NCI-H146 treated with DMSO at 0.1 percent for 48 hours (cell line): ENCODE data around the gene CCNB3.
A peak's percentile ranks its signal among the peaks of the same experiment; 100 is the strongest.
"Not testable (repeated sequence)": the region's sequence is repeated elsewhere in the genome, so short reads cannot be mapped to it uniquely, and the experiment has no call there.

Experiments used
- DNase-seq: peaks from one replicate; lab custom pipeline; 2025; ENCODE audit not compliant: unreplicated experiment; lab: John Stamatoyannopoulos, UW

Gene CCNB3

DNA sequence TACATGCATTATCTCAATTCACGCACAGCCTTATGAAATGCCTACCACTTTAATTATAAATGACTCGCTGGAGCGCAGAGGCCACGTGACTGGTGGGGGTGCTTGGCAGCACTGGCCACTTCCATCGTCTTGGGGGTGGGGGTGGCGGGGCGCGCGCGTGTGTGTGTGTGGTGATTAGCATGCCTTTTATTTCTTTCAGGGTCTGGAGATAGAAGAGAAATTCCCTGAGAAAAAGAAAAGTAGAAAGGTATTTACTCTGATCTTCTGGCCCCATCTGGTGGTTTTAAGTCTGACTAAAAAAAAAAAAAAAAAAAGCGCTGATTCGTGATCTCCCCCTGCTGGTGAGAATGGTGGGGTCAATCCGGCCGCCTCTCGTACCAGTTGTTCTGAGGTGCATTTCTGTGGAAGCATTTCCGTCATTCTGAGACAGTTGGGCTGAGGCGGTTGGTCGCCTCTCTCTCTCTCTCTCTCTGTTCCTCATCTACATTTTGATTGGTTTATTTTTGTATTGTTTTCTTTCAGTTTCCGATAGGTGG lies at the start of gene CCNB3:
Gene CCNB3, plus strand, starts transcription at position 402 of the 536 bp plus-strand sequence. CDS start 80,399 bp downstream, outside the sequence.
- DNase-seq, result peak; percentile 19

DNA sequence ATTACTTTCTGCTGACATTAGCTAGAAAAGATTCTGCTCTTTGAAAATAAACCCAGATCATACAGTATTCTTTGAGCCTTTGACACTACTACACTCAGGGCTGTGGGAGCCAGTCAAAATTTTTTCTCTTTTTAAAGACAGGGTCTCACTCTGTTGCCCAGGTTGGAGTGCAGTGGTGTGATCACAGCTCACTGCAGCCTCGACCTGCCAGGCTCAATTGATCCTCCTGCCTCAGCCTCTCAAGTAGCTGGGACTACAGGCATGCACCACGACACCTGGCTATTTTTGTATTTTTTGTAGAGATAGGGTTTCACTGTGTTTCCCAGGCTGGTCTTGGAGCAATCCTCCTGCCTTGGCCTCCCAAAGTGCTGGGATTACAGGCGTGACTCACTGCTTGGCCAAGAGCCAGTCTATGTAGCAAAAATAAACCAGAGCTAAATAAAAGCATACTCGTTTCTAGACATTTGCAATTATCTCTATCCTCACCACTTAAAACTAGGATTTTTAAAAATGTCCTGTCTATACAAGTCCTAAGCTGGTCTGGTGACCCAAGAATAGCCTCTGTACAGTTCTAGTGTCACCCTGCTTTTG lies 46.9 kb upstream of the CCNB3 start:
- DNase-seq, result no peak

DNA sequence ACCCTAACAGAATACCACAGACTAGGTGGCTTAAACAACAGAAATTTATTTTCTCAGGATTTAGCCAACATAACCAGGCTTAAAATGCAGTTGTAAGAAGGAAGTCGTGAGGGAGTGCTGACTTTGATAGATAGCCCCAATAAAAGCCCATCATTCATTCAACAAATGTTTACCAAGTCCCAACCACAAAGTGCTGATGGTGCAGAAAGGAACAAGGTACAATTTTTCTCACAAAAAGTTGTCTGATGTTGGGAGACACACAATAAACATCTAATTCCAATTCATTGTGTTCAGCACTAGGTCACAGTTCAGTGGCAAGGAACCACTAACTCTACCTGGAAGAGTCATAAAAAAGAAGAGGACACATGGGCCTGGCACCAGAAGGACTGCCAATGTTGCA lies 46.0 kb upstream of the CCNB3 start:
- DNase-seq, result no peak

- DNase-seq, result no peak
Measured at GRCh38 chrX:50161127-50161526, 43.4 kb upstream of the CCNB3 start.

DNA sequence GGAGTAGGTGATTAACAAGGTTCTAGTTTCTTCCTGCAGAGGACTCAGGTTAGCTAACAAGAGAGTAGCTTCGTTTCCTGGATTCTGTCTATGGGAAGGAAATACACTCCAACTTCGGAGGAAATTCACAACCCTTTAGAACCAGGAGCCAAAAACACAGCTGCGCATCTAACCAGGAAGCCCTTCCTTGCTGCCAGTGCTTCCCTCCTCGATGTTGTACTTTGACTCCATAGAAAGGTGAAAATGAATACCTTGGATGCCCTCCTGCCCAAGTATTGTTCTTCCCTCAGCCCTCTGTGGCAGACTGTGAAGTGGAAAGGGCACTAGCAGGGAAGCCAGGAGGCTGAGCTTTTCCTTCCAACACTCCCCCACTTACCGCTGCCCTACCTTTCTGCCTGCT lies 38.8 kb upstream of the CCNB3 start:
- DNase-seq, result no peak

DNA sequence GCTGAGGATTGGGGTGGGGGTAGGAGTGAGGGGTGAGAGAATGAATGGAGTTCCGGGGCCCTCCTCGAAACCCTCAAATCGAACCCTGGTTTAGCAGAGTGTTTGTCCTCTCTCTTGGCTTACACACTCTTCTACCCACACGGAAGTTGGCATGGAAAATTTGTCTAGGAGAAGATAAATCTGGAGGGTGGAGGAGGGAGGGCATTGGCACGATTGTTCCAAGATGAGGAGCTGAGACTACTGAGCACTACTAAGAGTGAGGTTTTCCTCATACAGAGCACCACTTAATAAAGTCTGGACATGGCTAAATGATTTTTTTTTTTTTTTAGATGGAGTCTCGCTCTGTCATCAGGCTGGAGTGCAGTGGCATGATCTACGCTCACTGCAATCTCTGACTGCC lies 37.2 kb upstream of the CCNB3 start:
- DNase-seq, result no peak

- no peak for DNase-seq
Measured at GRCh38 chrX:50168241-50168687, 36.3 kb upstream of the CCNB3 start.

DNA sequence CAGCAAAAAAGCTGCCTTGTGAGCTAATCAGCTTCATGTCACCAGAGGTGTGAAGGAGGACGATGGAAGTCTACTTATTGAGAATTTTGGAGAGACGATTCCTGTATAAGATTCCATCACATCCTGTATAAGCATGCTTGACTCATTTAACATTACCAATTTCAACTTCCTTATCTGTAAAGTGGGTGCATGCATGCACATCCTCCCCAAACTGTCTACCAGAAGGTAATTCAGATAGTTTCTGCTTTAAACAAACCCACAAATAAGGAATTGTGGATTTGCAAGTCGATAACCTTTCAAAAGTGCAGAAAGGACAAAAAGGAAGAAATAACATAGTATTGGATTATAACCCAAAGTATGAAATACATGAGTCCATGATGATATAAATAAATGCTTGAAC lies 34.8 kb upstream of the CCNB3 start:
- DNase-seq, result no peak

DNA sequence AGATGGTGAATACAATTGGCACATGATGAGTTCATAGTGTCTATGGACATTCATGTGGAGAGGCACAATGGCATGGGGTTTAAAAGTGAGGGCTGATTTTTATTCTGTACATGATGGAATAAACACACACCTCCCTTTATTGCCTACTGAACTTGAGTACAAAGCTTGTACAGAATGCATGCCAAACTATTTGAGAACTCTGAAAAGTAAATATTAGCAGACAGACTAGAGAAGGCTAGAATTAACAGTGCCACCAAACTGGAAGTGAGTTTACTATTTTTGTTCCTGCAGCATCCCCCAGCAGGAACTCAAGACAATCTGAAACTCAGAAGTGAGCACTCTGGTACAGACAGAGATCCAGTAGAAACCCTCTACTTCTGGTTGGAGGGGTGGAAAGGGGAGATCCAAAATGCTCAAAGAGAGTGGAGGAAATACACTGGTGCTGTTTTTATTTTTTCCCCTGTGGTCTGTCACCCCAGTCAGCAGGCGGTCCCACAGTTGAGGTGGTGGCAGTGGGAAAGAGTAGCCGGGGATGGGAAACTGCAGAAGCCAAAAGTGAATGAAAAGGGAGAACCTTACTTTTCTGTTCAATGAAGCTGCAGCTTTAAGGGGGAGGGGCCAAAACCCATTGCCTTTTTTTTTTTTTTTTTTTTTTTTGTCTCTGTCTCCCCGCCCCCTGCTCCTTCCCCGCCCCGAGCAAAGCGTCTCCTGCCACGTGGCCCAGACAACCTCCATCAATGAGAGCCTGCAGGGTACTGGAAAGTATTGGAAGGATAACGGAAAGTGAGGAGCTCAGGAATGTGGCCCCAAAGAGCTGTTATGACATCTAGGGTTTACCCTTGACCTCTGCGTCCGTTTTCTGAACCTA lies 24.3 kb upstream of the CCNB3 start:
- no peak for DNase-seq

GRCh38 chrX:50183891-50184290 lies 20.7 kb upstream of the CCNB3 start:
- DNase-seq, result no peak

- no peak for DNase-seq
Measured at GRCh38 chrX:50188859-50189600, 15.5 kb upstream of the CCNB3 start.

GRCh38 chrX:50198348-50198747 lies 6.2 kb upstream of the CCNB3 start:
- no peak for DNase-seq

- no peak for DNase-seq
Measured at GRCh38 chrX:50200907-50201306, 3.7 kb upstream of the CCNB3 start, which contains the start of gene AKAP4. AKAP4 (minus strand) TSS chrX:50201007; CDS start chrX:50200889, 118 bp downstream.

GRCh38 chrX:50202539-50202938 lies 2.0 kb upstream of the CCNB3 start:
- DNase-seq, result no peak

DNA sequence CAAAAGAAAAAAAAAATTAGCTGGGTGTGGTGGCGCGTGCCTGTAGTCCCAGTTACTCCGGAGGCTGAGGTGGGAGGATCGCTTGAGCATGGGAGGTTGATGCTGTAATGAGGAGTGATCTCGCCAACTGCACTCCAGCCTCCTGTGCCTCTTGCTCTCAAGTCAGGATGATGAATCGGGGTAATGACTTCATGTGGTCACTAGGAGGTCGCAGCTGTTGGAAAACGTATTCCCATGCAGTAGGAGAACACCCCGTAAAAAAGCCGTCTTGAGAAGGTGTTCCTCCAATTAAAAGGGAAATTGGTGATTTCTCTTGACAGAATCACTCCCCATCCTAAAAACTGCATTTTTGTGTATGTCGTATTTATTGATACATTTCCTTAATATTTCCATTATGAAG lies 2.2 kb downstream of the CCNB3 start:
- DNase-seq, result no peak

DNA sequence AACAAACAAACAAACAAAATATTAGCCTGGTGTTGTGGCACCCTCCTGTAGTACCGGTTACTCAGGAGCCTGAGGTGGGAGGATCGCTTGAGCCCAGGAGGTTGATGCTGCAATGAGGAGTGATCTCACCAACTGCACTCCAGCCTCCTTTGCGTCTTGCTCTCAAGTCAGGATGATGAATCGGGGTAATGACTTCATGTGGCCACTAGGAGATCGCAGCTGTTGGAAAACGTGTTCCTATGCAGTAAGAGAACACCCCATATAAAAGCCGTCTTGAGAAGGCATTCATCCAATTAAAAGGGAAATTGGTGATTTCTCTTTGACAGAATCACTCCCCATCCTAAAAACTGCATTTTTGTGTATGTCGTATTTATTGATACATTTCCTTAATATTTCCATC lies 6.9 kb downstream of the CCNB3 start:
- no peak for DNase-seq

GRCh38 chrX:50281253-50281652 lies 76.7 kb downstream of the CCNB3 start:
- DNase-seq, result no peak

DNA sequence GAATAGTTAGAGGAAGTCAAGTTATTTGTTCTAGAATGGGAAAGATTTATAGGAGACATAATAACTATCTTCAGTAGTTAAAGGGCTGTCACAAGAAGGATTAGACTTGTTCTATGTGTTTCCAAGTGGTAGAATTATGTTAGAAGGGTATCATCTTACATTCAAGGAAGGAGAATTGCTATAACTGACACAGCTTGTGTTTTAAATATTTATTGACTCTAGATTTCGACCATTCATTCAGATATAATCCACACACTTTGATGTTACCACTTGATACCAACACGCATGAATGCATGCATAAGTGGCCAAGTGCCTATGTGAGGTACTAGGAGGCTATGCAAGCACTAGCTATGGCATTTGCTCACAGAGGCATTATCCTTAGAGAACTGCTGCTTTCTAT lies 122.7 kb downstream of the CCNB3 start:
- no peak for DNase-seq

- not testable (repeated sequence) for DNase-seq
Measured at GRCh38 chrX:50332668-50333067, 128.1 kb downstream of the CCNB3 start.

DNA sequence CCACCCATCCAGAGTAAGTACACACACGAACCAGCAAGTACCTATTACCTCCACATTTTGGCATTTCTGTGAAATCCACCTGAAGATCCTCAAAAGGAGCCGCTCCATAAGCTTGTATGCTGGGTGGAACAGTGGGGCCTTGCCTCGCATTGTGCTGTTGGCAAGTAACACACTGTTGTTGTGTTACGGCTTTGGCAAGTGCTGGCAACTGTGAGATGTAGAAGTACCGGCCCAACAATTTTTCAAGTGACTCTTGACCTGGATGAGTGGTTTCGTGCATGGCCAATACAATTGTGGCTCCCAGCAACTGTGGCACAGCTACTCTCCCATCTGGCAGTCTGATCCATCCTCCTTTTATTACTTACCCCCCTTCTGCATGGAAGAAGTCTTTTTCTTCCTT lies 128.7 kb downstream of the CCNB3 start:
- no peak for DNase-seq

DNA sequence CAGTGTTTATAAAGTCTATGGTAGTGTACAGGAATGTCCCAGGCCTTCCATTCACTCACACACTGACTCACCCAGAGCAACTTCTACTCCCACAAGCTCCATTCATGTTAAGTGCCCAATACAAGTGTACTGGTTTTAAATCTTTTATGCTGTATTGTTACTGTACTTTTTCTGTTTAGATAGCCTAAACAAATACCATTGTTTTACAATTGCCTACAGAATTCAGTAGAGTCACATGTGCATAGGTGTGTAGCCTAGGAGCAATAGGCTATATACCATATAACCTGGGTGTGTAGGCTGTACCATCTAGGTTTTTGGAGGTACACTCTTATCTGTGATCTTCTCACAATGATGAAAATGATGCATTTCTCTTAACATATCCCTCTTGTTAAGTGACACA lies 139.4 kb downstream of the CCNB3 start:
- DNase-seq, result no peak
